ENCODE measurements around the gene ZXDB.
"Not testable (repeated sequence)": the region's sequence is repeated elsewhere in the genome, so short reads cannot be mapped to it uniquely, and the experiment has no call there.

The ZXDB gene

DNA sequence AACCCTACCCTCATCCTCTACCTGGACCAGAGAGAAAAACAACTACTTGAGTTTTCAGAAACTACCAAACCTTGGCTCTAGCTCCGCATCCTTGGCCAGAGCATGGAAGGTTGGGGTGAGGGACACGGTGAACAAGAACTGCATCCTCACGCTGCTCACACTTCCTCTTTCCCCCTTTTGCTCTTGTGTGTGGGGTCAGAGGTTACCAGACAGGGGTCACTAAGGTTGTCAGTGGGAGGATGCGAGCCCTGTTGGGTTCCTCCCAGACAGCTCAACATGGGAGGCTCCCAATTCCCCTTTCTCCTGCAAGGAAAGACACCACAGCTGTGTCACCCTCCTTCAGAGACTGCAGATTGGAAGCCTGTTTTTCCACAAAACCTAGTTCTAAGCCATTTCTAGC, 5.5 kb upstream of the ZXDB start:
- no peak overlapping the region for H2BK15ac ChIP-seq (replicated peaks; ENCODE audit: low read depth)
- H3K4me2 ChIP-seq (ENCODE audit: low read length): no peak overlapping the region
- no peak for DNase-seq
- no peaks in the 10 kb centered on the region for H3K79me2 ChIP-seq (ENCODE audit: control insufficient read depth, insufficient read depth, low read length)
- no CpG with 5 or more reads among the region's 4 CpGs for WGBS (ENCODE audit: extremely low coverage, insufficient coverage, low lambda C conversion rate)
- no peaks in the 10 kb centered on the region for H3K79me1 ChIP-seq (ENCODE audit: low read length)
- no peaks in the 10 kb centered on the region for H3K36me3 ChIP-seq (ENCODE audit: control insufficient read depth, insufficient read depth, low read length)
- H2BK120ac ChIP-seq (ENCODE audit: low read depth, low read length): no peak overlapping the region
- H3K4me3 ChIP-seq (ENCODE audit: low read length): no peak overlapping the region
- H2BK5ac ChIP-seq (ENCODE audit: low read length): no peak overlapping the region
- H3K4ac ChIP-seq (ENCODE audit: low read depth, low read length): no peak overlapping the region
- H4K5ac ChIP-seq (ENCODE audit: low read length): no peak overlapping the region
- H2AK5ac ChIP-seq (ENCODE audit: low read length): no peak overlapping the region
- no peak overlapping the region for H3K9ac ChIP-seq (ENCODE audit: low read length)
- no peak overlapping the region for H4K8ac ChIP-seq (ENCODE audit: low read depth, low read length)
- H3K27me3 ChIP-seq (ENCODE audit: insufficient read depth, low read length, poor library complexity): no peaks in the 10 kb centered on the region
- no peaks in the 10 kb centered on the region for H3K4me1 ChIP-seq (ENCODE audit: control insufficient read depth, low read depth, low read length)
- no peak overlapping the region for H3K27ac ChIP-seq (ENCODE audit: low read depth, low read length)
- H3K56ac ChIP-seq (ENCODE audit: low read length): no peak overlapping the region
- no peak overlapping the region for H3K18ac ChIP-seq (ENCODE audit: low read length)
- H3K23ac ChIP-seq (ENCODE audit: low read length): no peak overlapping the region

DNA sequence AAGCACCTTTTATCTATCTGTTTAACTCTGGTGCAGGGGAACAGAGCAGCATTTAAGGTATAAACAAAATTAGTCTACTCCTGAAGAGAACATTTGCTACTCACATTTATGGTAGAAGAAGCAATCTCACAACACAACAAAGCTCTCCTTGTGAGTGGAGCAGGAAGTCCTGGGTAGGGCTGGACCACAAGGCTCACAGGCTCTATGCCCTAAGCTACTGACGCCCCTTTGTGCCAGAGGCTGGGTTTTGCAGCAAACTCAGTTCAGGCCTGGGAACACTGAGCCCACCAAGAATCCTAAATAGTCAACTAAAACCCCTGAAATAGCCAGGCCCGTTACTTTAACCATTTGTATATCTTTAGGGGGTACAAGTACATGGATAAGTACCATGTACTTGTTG, 4.7 kb upstream of the ZXDB start:
- no peak overlapping the region for H2BK15ac ChIP-seq (replicated peaks; ENCODE audit: low read depth)
- H3K79me2 ChIP-seq (ENCODE audit: control insufficient read depth, insufficient read depth, low read length): no peaks in the 10 kb centered on the region
- no CpG with 5 or more reads among the region's 2 CpGs for WGBS (ENCODE audit: extremely low coverage, insufficient coverage, low lambda C conversion rate)
- no peak for DNase-seq
- no peak overlapping the region for H2BK120ac ChIP-seq (ENCODE audit: low read depth, low read length)
- H3K4me1 ChIP-seq (ENCODE audit: control insufficient read depth, low read depth, low read length): no peaks in the 10 kb centered on the region
- no peak overlapping the region for H3K9ac ChIP-seq (ENCODE audit: low read length)
- no peak overlapping the region for H2AK5ac ChIP-seq (ENCODE audit: low read length)
- H2BK5ac ChIP-seq (ENCODE audit: low read length): no peak overlapping the region
- no peak overlapping the region for H4K5ac ChIP-seq (ENCODE audit: low read length)
- H3K18ac ChIP-seq (ENCODE audit: low read length): no peak overlapping the region
- H3K4me2 ChIP-seq (ENCODE audit: low read length): no peak overlapping the region
- no peak overlapping the region for H4K8ac ChIP-seq (ENCODE audit: low read depth, low read length)
- no peaks in the 10 kb centered on the region for H3K36me3 ChIP-seq (ENCODE audit: control insufficient read depth, insufficient read depth, low read length)
- H3K23ac ChIP-seq (ENCODE audit: low read length): no peak overlapping the region
- H3K79me1 ChIP-seq (ENCODE audit: low read length): no peaks in the 10 kb centered on the region
- no peak overlapping the region for H3K4ac ChIP-seq (ENCODE audit: low read depth, low read length)
- no peak overlapping the region for H3K27ac ChIP-seq (ENCODE audit: low read depth, low read length)
- H3K56ac ChIP-seq (ENCODE audit: low read length): no peak overlapping the region
- H3K27me3 ChIP-seq (ENCODE audit: insufficient read depth, low read length, poor library complexity): no peaks in the 10 kb centered on the region
- H3K4me3 ChIP-seq (ENCODE audit: low read length): no peak overlapping the region

DNA sequence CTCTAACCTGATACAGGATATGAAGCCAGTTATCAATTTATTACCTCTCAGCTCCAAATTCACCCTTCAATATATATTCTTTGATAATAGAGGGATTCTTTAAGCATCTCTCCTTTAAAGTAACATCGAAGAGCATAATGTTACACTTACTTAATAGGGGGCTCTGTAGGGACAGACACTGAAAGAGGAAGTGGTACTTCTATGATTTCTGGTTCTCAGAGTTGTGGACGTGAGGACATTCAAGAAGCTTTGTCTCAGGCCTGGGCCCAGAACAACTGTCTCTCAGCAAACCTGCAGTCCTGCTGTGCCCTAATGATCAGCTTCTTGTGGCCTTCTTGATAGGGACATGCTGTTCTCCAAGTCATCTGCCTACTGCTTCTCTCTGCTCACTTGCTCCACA, 4.2 kb upstream of the ZXDB start:
- Histone ChIP-seq H3K4ac (ENCODE audit: low read depth, low read length) (no peak overlapping the region), H3K4me3 (ENCODE audit: low read length) (no peak overlapping the region), H3K56ac (ENCODE audit: low read length) (no peak overlapping the region), H2BK15ac (replicated peaks; ENCODE audit: low read depth) (no peak overlapping the region), H3K27ac (ENCODE audit: low read depth, low read length) (no peak overlapping the region), H4K8ac (ENCODE audit: low read depth, low read length) (no peak overlapping the region), H3K23ac (ENCODE audit: low read length) (no peak overlapping the region), H4K5ac (ENCODE audit: low read length) (no peak overlapping the region), H3K18ac (ENCODE audit: low read length) (no peak overlapping the region), H3K79me2 (ENCODE audit: control insufficient read depth, insufficient read depth, low read length) (no peaks in the 10 kb centered on the region), H3K4me2 (ENCODE audit: low read length) (no peak overlapping the region), H2BK120ac (ENCODE audit: low read depth, low read length) (no peak overlapping the region), H3K36me3 (ENCODE audit: control insufficient read depth, insufficient read depth, low read length) (no peaks in the 10 kb centered on the region), H3K9ac (ENCODE audit: low read length) (no peak overlapping the region), H2AK5ac (ENCODE audit: low read length) (no peak overlapping the region), H3K27me3 (ENCODE audit: insufficient read depth, low read length, poor library complexity) (no peaks in the 10 kb centered on the region), H2BK5ac (ENCODE audit: low read length) (no peak overlapping the region), H3K79me1 (ENCODE audit: low read length) (no peaks in the 10 kb centered on the region), H3K4me1 (ENCODE audit: control insufficient read depth, low read depth, low read length) (no peaks in the 10 kb centered on the region)
- no CpG with 5 or more reads among the region's 2 CpGs for WGBS (ENCODE audit: extremely low coverage, insufficient coverage, low lambda C conversion rate)
- no peak for DNase-seq

DNA sequence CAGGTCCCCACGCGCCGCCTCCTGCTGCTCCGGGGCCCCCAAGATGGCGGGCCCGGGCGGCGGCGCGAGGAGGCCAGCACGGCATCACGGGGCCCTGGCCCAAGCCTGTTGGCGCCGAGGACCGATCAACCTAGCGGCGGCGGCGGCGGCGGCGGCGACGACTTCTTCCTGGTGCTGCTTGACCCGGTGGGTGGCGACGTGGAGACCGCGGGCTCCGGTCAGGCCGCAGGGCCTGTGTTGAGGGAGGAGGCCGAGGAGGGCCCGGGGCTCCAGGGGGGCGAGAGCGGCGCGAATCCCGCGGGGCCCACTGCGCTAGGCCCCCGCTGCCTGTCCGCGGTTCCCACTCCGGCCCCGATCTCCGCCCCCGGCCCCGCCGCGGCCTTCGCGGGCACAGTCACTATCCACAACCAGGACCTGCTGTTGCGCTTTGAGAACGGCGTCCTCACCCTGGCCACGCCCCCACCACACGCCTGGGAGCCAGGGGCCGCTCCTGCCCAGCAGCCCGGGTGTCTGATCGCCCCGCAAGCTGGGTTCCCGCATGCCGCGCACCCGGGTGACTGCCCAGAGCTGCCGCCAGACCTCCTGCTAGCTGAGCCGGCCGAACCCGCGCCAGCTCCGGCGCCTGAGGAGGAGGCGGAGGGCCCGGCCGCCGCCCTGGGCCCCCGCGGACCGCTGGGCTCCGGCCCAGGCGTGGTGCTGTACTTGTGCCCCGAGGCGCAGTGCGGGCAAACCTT, 516 bp downstream of the ZXDB start:
- Histone ChIP-seq H3K18ac (ENCODE audit: low read length) (peak overlapping the region; percentile 28), H3K9ac (ENCODE audit: low read length) (peak overlapping the region; percentile 56), H3K56ac (ENCODE audit: low read length) (peak overlapping the region; percentile 60), H3K4me3 (ENCODE audit: low read length) (peak overlapping the region; percentile 28), H3K27ac (ENCODE audit: low read depth, low read length) (peak overlapping the region; percentile 19)
- not testable (repeated sequence) for H3K79me1 ChIP-seq (ENCODE audit: low read length); H3K4me1 ChIP-seq (ENCODE audit: control insufficient read depth, low read depth, low read length); H3K4me2 ChIP-seq (ENCODE audit: low read length); H2BK120ac ChIP-seq (ENCODE audit: low read depth, low read length); H4K5ac ChIP-seq (ENCODE audit: low read length); H3K27me3 ChIP-seq (ENCODE audit: insufficient read depth, low read length, poor library complexity); H3K4ac ChIP-seq (ENCODE audit: low read depth, low read length); H2BK15ac ChIP-seq (replicated peaks; ENCODE audit: low read depth); H3K23ac ChIP-seq (ENCODE audit: low read length); H2BK5ac ChIP-seq (ENCODE audit: low read length); H3K36me3 ChIP-seq (ENCODE audit: control insufficient read depth, insufficient read depth, low read length); H3K79me2 ChIP-seq (ENCODE audit: control insufficient read depth, insufficient read depth, low read length); H2AK5ac ChIP-seq (ENCODE audit: low read length); H4K8ac ChIP-seq (ENCODE audit: low read depth, low read length)
- DNase-seq: peak; percentile 32
- WGBS (ENCODE audit: extremely low coverage, insufficient coverage, low lambda C conversion rate): no CpG with 5 or more reads among the region's 84 CpGs

DNA sequence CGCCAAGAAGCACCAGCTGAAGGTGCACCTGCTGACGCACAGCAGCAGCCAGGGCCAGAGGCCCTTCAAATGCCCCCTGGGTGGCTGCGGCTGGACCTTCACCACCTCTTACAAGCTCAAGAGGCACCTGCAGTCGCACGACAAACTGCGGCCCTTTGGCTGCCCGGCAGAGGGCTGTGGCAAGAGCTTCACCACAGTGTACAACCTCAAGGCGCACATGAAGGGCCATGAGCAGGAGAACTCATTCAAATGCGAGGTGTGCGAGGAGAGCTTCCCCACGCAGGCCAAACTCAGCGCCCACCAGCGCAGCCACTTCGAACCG, 1.0 kb downstream of the ZXDB start:
- H3K36me3 ChIP-seq (ENCODE audit: control insufficient read depth, insufficient read depth, low read length); H3K18ac ChIP-seq (ENCODE audit: low read length); H3K27me3 ChIP-seq (ENCODE audit: insufficient read depth, low read length, poor library complexity); H3K4me1 ChIP-seq (ENCODE audit: control insufficient read depth, low read depth, low read length); H3K4ac ChIP-seq (ENCODE audit: low read depth, low read length); H2AK5ac ChIP-seq (ENCODE audit: low read length); H3K79me1 ChIP-seq (ENCODE audit: low read length); H3K4me2 ChIP-seq (ENCODE audit: low read length); H3K4me3 ChIP-seq (ENCODE audit: low read length); H2BK120ac ChIP-seq (ENCODE audit: low read depth, low read length); H3K79me2 ChIP-seq (ENCODE audit: control insufficient read depth, insufficient read depth, low read length); H3K56ac ChIP-seq (ENCODE audit: low read length); H3K23ac ChIP-seq (ENCODE audit: low read length); H2BK5ac ChIP-seq (ENCODE audit: low read length); H4K5ac ChIP-seq (ENCODE audit: low read length); H4K8ac ChIP-seq (ENCODE audit: low read depth, low read length); H2BK15ac ChIP-seq (replicated peaks; ENCODE audit: low read depth): not testable (repeated sequence)
- H3K9ac ChIP-seq (ENCODE audit: low read length): peak overlapping the region; percentile 56
- no CpG with 5 or more reads among the region's 15 CpGs for WGBS (ENCODE audit: extremely low coverage, insufficient coverage, low lambda C conversion rate)
- peak overlapping the region; percentile 19 for H3K27ac ChIP-seq (ENCODE audit: low read depth, low read length)
- DNase-seq: peak; percentile 69

DNA sequence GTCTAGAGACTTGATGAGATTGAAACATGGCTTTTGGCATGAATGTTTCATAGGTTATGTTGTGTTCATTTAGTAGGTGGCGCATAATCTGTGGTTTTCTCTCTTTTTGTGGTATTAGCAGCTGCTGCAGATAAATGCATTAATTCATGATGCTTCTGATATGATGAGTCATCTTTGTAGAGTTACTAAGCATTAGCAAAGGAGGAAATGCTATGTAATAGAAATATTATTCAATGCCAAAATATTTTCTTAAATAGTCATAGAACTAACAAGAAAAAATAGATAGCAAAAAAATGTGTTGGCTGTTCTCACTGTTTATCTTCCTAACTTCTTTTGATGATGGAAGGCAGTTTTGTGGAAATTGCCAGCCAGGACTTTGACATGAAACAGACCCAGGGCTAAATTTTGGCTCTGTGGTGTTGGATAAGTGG, 3.6 kb downstream of the ZXDB start:
- H4K5ac ChIP-seq (ENCODE audit: low read length): no peak overlapping the region
- H3K56ac ChIP-seq (ENCODE audit: low read length): no peak overlapping the region
- H2BK15ac ChIP-seq (replicated peaks; ENCODE audit: low read depth): no peak overlapping the region
- no peak overlapping the region for H4K8ac ChIP-seq (ENCODE audit: low read depth, low read length)
- H3K9ac ChIP-seq (ENCODE audit: low read length): no peak overlapping the region
- no peaks in the 10 kb centered on the region for H3K79me1 ChIP-seq (ENCODE audit: low read length)
- no peak overlapping the region for H2BK5ac ChIP-seq (ENCODE audit: low read length)
- H3K4ac ChIP-seq (ENCODE audit: low read depth, low read length): no peak overlapping the region
- no peaks in the 10 kb centered on the region for H3K36me3 ChIP-seq (ENCODE audit: control insufficient read depth, insufficient read depth, low read length)
- no peak for DNase-seq
- no peaks in the 10 kb centered on the region for H3K27me3 ChIP-seq (ENCODE audit: insufficient read depth, low read length, poor library complexity)
- no peak overlapping the region for H2BK120ac ChIP-seq (ENCODE audit: low read depth, low read length)
- H2AK5ac ChIP-seq (ENCODE audit: low read length): no peak overlapping the region
- no peak overlapping the region for H3K27ac ChIP-seq (ENCODE audit: low read depth, low read length)
- no CpG with 5 or more reads among the region's 1 CpG for WGBS (ENCODE audit: extremely low coverage, insufficient coverage, low lambda C conversion rate)
- no peak overlapping the region for H3K4me3 ChIP-seq (ENCODE audit: low read length)
- H3K79me2 ChIP-seq (ENCODE audit: control insufficient read depth, insufficient read depth, low read length): no peaks in the 10 kb centered on the region
- no peak overlapping the region for H3K23ac ChIP-seq (ENCODE audit: low read length)
- H3K4me2 ChIP-seq (ENCODE audit: low read length): no peak overlapping the region
- no peak overlapping the region for H3K18ac ChIP-seq (ENCODE audit: low read length)
- H3K4me1 ChIP-seq (ENCODE audit: control insufficient read depth, low read depth, low read length): no peaks in the 10 kb centered on the region

Measured in mesendoderm (in vitro differentiated cells).